ENCODE data around the gene CASP5. TPM values are rescaled to one million over a fixed set of nuclear protein-coding genes. Genes with fewer than 3 reads are reported as not detected.
A peak's percentile ranks its signal among the peaks of the same experiment; 100 is the strongest.

Gene CASP5
- polyA plus RNA-seq, 3 donors: 2.3 to 6.4 (median 4.4) TPM

DNA sequence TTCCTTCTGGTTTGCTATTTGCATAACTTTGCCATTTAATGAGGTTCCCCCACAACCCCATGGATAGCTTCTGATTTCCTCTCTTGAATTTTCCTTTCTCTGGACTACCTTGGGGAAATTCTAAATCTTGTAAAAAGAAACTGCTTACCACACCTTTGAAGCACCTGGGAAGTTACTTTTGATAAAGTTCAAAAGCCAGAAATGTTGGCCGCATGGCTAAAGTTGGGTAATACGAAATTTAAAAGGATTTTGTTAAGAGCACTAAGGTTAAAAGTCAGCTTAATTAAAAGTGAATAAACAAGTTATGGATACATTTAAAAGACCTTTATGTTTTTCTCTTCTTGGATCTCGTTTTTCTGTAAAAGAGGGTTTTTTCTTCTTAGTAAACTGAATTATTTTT is 60.1 kb downstream of the CASP5 start:
- Histone ChIP-seq H4K20me1 (ENCODE audit: insufficient read depth, low read length) (peaks cover 51% of the 10 kb centered on the region), H3K27me3 (ENCODE audit: control insufficient read depth in 2 of 2, insufficient read depth in 2 of 2, low read length in 2 of 2) (no peaks in the 10 kb centered on the region), H3K4me1 (ENCODE audit: control insufficient read depth in 1 of 2, insufficient read depth in 2 of 2, low read length in 2 of 2) (peaks cover 14 to 23% of the 10 kb centered on the region in 2 donors), H3K9me3 (replicated peaks in 1 of 2; ENCODE audit: control insufficient read depth in 1 of 2, insufficient read depth in 1 of 2, low read length in 2 of 2) (no peaks in the 10 kb centered on the region), H3K36me3 (replicated peaks in 1 of 2; ENCODE audit: control insufficient read depth in 1 of 2, insufficient read depth in 2 of 2, low read length in 2 of 2) (peaks cover 8 to 46% of the 10 kb centered on the region in 2 donors), H2AFZ (ENCODE audit: insufficient read depth, low read depth, low read length, poor library complexity, severe bottlenecking) (no peak overlapping the region), H3K9ac (ENCODE audit: insufficient read depth, low read length, poor library complexity, severe bottlenecking) (no peak overlapping the region), H3K79me2 (ENCODE audit: insufficient read depth, low read length) (peaks cover 99% of the 10 kb centered on the region), H3K4me3 (replicated peaks in 1 of 3; ENCODE audit: low read depth in 2 of 3, low read length in 3 of 3) (no peak overlapping the region), H3K27ac (ENCODE audit: low read depth in 1 of 2, low read length in 2 of 2) (peak overlapping the region in 1 of 2 donors; percentile 48), H3K4me2 (replicated peaks; ENCODE audit: extremely low read depth, low read length, poor library complexity, severe bottlenecking) (no peak overlapping the region)
- TF ChIP-seq, protein P1, sequence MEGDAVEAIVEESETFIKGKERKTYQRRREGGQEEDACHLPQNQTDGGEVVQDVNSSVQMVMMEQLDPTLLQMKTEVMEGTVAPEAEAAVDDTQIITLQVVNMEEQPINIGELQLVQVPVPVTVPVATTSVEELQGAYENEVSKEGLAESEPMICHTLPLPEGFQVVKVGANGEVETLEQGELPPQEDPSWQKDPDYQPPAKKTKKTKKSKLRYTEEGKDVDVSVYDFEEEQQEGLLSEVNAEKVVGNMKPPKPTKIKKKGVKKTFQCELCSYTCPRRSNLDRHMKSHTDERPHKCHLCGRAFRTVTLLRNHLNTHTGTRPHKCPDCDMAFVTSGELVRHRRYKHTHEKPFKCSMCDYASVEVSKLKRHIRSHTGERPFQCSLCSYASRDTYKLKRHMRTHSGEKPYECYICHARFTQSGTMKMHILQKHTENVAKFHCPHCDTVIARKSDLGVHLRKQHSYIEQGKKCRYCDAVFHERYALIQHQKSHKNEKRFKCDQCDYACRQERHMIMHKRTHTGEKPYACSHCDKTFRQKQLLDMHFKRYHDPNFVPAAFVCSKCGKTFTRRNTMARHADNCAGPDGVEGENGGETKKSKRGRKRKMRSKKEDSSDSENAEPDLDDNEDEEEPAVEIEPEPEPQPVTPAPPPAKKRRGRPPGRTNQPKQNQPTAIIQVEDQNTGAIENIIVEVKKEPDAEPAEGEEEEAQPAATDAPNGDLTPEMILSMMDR (IDR thresholded peaks at IDR 0.05): no peak
- Mint-ChIP-seq H3K4me1 (peaks cover 68% of the 10 kb centered on the region), H3K4me3 (no peak overlapping the region), H3K36me3 (peaks cover 43 to 50% of the 10 kb centered on the region in 2 donors), H3K9me3 (peaks cover 0 to 8% (median 0%) of the 10 kb centered on the region in 7 donors), H3K27me3 (ENCODE audit: low read depth in 3 of 3) (no peaks in the 10 kb centered on the region), H3K27ac (peak overlapping the region in 2 of 7 donors; percentile 7 to 53)
- no CpG with 5 or more reads among the region's 3 CpGs for WGBS (ENCODE audit: insufficient coverage)
- DNase-seq: no peak
- intact Hi-C loops (cut with micrococcal nuclease): no loop called here

DNA sequence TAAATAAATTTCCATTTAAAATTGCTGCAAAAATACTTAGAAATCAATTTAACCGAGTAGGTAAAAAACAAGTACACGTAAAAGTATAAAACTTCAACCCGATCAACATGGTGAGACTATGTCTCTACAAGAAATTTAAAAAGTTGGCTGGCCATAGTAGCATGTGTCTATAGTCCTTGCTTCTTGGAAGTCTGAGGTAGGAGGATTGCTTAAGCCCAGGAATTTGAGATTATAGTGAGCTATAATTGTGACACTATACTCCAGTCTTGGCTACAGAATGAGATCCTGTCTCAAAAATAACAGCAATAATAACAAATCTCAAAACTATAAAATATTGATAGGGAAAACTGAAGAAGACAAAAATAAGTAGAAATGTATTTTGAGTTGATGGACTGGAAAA is 65.7 kb downstream of the CASP5 start:
- H2AFZ ChIP-seq (ENCODE audit: insufficient read depth, low read depth, low read length, poor library complexity, severe bottlenecking): no peak overlapping the region
- H3K36me3 Mint-ChIP-seq: peaks cover 52 to 56% of the 10 kb centered on the region in 2 donors
- peaks cover 0 to 3% (median 0%) of the 10 kb centered on the region in 7 donors for H3K9me3 Mint-ChIP-seq
- H3K27me3 Mint-ChIP-seq (ENCODE audit: low read depth in 3 of 3): no peaks in the 10 kb centered on the region
- H3K27ac ChIP-seq (ENCODE audit: low read depth in 1 of 2, low read length in 2 of 2): no peak overlapping the region
- no peak overlapping the region for H3K4me3 ChIP-seq (replicated peaks in 1 of 3; ENCODE audit: low read depth in 2 of 3, low read length in 3 of 3)
- H4K20me1 ChIP-seq (ENCODE audit: insufficient read depth, low read length): peaks cover 89% of the 10 kb centered on the region
- no peak overlapping the region for H3K9ac ChIP-seq (ENCODE audit: insufficient read depth, low read length, poor library complexity, severe bottlenecking)
- peaks cover 0 to 6% of the 10 kb centered on the region in 2 donors for H3K4me1 ChIP-seq (ENCODE audit: control insufficient read depth in 1 of 2, insufficient read depth in 2 of 2, low read length in 2 of 2)
- no peak overlapping the region for H3K4me2 ChIP-seq (replicated peaks; ENCODE audit: extremely low read depth, low read length, poor library complexity, severe bottlenecking)
- H3K4me3 Mint-ChIP-seq: no peak overlapping the region
- no peaks in the 10 kb centered on the region for H3K27me3 ChIP-seq (ENCODE audit: control insufficient read depth in 2 of 2, insufficient read depth in 2 of 2, low read length in 2 of 2)
- no CpG with 5 or more reads among the region's 3 CpGs for WGBS (ENCODE audit: insufficient coverage)
- peaks cover 88% of the 10 kb centered on the region for H3K79me2 ChIP-seq (ENCODE audit: insufficient read depth, low read length)
- H3K27ac Mint-ChIP-seq: peak overlapping the region in 1 of 7 donors; percentile 13
- no peaks in the 10 kb centered on the region for H3K9me3 ChIP-seq (replicated peaks in 1 of 2; ENCODE audit: control insufficient read depth in 1 of 2, insufficient read depth in 1 of 2, low read length in 2 of 2)
- H3K36me3 ChIP-seq (replicated peaks in 1 of 2; ENCODE audit: control insufficient read depth in 1 of 2, insufficient read depth in 2 of 2, low read length in 2 of 2): peaks cover 31 to 54% of the 10 kb centered on the region in 2 donors
- intact Hi-C loops (cut with micrococcal nuclease): no loop called here
- H3K4me1 Mint-ChIP-seq: peaks cover 53% of the 10 kb centered on the region
- TF ChIP-seq, protein P1 (IDR thresholded peaks at IDR 0.05): no peak
- DNase-seq: no peak

Data from CD14-positive monocyte (primary cell).